Testis (tissue), 2 donors: ENCODE data around the gene KIF6.

Experiments used
- POLR2A ChIP-seq: fragments of 450-650 bp; IDR thresholded peaks from one replicate; pipeline ENCODE4 v1.6.1; 2017; ENCODE audit warnings: antibody characterized with exemption, mild to moderate bottlenecking, moderate library complexity
- TF ChIP-seq, protein P1 (sequence below), 3 experiments: fragments of 450-650 bp in 2 of 3; fragments of 200-600 bp in 1 of 3; sonication (generic) in 1 of 3; IDR thresholded peaks; one replicate each; pipeline ENCODE4 v1.5.1; 2016 to 2019; ENCODE audit warnings: antibody characterized with exemption in 3 of 3, mild to moderate bottlenecking in 2 of 3, moderate library complexity in 1 of 3

GRCh38 chr6:39295611-39296011 lies 429.6 kb downstream of the KIF6 start:
- TF ChIP-seq, protein P1, sequence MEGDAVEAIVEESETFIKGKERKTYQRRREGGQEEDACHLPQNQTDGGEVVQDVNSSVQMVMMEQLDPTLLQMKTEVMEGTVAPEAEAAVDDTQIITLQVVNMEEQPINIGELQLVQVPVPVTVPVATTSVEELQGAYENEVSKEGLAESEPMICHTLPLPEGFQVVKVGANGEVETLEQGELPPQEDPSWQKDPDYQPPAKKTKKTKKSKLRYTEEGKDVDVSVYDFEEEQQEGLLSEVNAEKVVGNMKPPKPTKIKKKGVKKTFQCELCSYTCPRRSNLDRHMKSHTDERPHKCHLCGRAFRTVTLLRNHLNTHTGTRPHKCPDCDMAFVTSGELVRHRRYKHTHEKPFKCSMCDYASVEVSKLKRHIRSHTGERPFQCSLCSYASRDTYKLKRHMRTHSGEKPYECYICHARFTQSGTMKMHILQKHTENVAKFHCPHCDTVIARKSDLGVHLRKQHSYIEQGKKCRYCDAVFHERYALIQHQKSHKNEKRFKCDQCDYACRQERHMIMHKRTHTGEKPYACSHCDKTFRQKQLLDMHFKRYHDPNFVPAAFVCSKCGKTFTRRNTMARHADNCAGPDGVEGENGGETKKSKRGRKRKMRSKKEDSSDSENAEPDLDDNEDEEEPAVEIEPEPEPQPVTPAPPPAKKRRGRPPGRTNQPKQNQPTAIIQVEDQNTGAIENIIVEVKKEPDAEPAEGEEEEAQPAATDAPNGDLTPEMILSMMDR (IDR thresholded peaks at IDR 0.05) = no peak
- TF ChIP-seq POLR2A = no peak
